SK-MEL-5 (cell line): ENCODE measurements around the gene DIMT1. TPM values are rescaled to one million over a fixed set of nuclear protein-coding genes. Genes with fewer than 3 reads are reported as not detected.

Experiments used
- DNase-seq: peaks from one replicate; pipeline ENCODE4 v3.0.0-alpha.2; 2016; ENCODE audit warnings: low read depth, low spot score
- in situ Hi-C: cut with HindIII; loops from 2 replicates; pipeline ENCODE4 v1.10.0; 2016; ENCODE audit warnings: low sequenced_read_pairs, high pct_unique_total_duplicates, low pct_unique_long_range_greater_than_20kb
- total RNA-seq: library from RNA; depleted of rRNA; stranded (reverse); fragments of >200 nt; shearing (Covaris generic); gene quantifications from 2 replicates; pipeline ENCODE4 v1.2.3, GENCODE V29; 2014

Gene DIMT1
- total RNA-seq, 1 experiment from 2014 or later, result 60.3 TPM

DNA sequence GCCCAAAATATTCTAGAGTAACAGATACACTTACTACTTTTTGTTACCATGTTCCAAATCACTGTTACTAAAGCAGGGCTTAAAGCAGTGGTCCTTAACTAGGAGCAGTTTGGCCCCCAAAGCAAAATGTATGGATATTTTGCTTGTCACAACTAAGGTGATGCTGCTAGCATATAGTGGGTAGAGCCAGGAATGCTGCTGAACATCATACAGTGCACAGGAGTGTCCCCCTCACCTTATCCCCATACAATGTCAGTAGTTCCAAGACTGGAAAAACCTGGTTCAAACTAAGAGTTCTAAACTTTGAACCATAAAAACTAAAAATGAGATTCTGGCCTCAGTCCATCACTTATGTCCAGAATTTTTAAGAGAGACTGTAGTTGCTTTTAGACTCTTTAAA is 28.1 kb downstream of the DIMT1 start:
- in situ Hi-C loops, result no loop called here
- DNase-seq, result no peak

DNA sequence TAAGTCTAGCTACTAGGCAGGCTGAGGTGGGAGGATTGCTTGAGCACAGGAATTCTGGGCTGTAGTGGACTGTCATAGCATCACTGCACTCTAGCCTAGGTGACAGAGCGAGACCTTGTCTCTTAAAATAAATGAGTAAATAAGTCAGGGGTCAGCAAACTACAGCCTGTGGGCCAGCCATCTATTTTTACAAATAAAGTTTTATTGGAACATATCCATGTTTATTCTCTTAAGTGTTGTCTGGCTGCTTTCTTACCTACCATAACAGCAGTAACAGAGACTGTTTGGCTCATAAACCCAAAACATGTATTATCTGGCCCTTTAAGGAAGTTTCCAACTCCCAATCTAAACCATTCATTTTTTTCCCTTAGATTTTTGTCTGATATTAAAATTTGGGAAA is 29.6 kb downstream of the DIMT1 start:
- in situ Hi-C loops, result no loop called here
- DNase-seq, result no peak

DNA sequence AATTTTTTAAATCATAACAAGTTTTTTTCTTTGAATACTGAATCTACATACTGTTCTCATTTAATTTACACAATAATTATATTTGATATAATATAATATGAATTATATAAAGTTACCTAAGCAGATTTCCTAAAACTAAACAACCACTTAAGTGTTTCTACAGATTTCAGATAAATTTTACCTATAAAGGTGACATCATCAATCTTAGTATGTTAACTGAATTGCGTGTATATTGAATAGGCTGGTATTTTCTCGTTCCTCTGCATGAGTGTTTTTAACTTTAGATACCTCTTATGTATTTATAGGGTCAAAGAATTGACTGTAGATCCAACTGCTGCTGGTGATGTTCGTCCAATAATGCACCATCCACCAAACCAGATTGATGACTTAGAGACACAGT is 30.3 kb downstream of the DIMT1 start:
- in situ Hi-C loops, result no loop called here
- DNase-seq, result no peak

DNA sequence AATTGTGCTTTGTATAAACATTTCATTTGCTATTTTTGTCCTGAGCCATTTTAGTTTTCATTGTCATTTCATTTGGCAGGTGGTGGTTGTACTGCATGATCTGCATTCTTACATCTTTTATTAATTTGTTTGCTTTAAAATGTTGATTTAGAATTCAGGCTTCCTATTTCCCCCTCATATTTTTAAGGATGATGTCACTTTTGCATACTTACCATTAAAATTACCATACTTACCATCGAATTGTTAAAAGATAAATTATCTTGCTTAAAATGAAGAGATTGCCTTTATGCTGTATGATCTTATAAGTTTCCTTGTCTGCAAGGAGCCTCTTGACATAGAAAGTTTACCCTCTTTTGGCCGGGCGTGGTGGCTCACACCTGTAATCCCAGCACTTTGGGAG is 31.1 kb downstream of the DIMT1 start:
- no peak for DNase-seq
- in situ Hi-C loops, result no loop called here

DNA sequence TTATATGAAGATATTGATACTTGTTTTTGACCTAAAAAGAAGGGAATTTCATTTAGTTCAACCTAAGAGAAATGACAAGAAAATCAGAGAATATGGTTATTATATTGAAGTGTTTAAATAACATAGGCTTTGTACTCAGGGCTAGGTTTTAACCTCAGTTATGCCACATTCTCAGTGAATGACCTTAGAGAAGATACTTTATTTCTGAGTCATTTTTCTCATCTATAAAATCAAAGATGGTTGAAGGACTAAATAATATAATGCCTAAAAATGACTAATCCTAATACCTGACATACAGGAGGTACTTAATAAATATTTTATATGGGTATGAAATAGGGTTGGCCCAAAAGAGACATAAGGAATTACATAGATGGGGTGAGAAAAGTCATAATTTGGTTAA is 32.3 kb downstream of the DIMT1 start:
- no peak for DNase-seq
- in situ Hi-C loops, result no loop called here

DNA sequence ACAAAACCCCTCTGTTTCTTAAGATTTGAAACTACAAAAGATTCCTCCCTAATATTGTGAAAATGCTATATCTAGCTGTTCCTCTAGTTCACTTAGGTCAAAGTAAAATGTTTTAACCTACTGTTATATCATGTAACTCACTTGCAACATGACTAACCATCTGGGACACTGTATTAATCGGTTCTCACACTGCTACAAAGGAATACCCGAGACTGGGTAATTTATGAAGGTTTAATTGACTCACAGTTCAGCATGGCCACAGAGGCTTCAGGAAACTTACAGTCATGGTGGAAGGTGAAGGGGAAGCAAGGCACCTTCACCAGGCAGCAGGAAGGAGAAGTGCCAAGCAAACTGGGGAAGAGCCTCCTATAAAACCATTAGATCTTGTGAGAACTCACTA is 34.7 kb downstream of the DIMT1 start:
- DNase-seq, result no peak
- in situ Hi-C loops, result no loop called here

DNA sequence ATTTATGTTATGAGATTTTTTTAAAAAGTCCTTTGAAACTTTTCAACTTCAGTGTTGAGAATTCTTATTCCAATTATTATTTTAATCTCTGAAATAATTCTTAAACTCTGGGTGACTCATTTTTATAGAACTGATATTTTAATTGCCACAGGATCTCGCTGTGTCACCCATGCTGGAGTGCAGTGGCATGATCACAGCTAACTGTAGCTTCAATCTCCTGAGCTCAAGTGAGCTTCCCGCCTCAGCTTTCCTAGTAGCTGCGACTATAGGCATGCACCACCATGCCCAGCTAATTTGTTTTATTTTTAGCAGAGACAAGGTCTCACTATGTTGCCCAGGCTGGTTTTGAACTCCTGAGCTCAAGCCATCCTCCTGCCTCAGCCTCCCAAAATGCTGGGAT is 41.0 kb downstream of the DIMT1 start:
- in situ Hi-C loops, result no loop called here
- no peak for DNase-seq

DNA sequence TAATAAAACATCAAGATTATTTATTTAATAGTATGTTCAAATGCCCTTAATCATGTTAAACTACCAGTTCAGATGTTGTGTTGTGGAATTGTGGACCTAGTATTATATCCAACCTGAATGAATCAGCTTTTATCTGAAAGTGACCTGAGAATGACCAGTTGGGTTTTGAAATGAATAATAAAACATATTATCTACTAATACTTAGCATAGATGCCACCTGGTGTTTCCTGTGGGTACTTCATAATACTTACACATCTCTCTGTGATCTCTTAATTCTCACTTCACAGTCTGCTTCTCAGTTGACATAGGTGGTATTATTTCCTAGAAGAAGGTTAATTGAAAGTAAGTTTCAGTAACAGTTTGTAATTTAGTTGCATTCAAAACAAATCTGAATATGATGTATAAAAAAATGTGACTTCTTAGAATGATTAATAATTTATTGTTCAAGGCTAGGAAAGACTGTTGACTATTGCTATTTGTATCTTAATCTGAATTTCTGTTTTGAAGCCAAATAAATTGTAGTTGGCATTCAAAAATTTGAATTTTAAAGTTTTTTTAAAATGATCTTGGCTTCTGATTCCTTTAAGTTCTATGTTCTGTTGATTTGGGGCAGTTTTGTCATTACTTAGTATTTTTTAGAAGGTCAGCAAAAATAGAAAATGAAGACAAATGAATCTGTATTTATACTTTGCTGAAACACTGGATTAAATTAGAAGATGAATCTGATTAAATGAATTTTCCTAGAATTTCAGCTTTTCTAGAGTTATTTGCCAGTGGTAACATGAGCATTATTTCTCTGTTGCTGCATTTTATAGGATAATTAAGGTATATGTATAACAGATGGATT is 49.5 kb downstream of the DIMT1 start:
- peak; percentile 72 for DNase-seq
- in situ Hi-C loops, result no loop called here

DNA sequence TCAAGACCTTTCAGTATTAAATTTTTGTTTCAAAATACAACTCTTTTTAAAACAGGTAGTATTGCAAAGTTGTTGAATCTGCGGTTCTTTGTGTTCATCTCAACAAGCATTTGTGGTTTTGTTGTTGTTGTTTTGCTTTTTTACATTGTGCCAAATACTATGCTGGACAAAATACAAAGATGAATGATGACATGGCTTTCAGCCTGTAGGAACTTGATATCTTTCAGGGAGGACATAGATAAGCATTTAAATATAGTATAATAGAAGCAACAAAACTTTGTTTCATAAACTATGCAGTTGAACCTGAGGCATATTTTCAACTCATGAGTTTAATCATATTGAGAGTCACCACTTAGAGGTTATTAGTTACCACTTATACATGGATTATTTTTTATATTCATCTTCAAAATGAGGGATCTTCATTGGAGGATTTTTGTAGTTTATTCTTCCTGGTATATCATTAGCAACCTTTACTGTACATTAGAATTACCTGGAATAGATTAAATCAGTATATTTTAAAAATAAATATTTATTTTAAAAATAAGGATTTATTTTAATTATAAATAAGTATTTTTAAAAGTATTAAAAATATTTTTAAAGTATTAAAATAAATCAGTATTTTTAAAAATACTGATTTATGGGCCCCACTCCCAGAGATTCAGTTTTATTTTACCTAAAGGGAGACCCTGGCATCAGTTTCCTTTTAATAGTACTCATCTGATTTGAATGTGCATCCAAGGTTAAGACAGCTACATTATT is 54.8 kb downstream of the DIMT1 start:
- in situ Hi-C loops, result no loop called here
- DNase-seq, result no peak

DNA sequence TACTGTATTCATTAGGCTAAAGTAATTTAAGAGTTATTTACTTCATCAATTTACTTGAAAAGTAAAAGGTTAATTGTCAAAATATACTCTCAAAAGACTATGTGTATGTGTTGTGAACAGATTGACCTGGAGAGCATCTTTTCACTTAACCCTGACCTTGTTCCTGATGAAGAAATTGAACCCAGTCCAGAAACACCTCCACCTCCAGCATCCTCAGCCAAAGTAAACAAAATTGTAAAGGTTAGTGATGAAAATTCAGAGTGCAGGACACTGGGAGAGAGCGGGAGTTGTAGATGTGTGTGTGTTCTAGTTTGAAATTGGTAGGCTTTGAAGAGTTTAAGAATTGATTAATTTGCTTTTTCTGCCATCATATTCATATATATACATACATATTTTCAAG is 55.8 kb downstream of the DIMT1 start:
- DNase-seq, result no peak
- in situ Hi-C loops, result no loop called here

DNA sequence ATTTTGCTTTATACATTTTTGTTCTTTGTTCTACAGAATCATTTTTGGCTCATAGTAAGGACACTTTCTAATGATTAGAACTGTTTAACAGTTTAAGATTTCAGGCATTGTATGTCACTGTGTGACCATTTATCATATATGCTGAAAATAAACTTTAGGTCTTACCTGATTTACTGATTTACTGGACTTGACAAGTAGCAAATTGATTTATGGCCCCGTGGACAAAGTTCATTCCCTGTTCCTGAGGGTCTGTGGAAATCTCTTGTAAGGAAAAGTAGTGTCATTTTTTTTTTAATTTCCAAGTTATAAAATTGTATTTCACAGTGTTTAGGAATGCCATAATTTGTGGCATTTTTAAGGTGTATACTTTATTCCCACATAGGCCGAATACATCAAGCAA is 57.0 kb downstream of the DIMT1 start:
- DNase-seq, result no peak
- in situ Hi-C loops, result no loop called here

DNA sequence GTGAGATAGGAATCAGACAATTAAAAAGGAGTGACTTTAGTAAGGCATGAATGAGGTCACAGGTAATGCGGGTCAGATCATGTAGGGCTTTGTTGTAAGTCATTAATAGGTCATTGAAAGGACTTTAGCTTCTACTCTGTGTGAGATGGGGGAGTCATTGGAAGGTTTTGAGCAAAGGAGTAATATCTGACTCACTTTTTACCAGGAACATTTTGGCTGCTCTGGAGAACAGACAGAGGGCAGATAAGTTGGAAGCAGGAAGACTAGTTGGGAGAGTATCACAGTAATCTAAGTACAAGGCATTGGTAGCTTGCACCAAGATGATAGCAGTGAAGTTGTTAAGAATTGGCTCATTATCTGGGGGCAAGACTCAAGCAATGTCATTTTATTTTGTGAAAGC is 60.3 kb downstream of the DIMT1 start:
- in situ Hi-C loops, result no loop called here
- DNase-seq, result no peak

DNA sequence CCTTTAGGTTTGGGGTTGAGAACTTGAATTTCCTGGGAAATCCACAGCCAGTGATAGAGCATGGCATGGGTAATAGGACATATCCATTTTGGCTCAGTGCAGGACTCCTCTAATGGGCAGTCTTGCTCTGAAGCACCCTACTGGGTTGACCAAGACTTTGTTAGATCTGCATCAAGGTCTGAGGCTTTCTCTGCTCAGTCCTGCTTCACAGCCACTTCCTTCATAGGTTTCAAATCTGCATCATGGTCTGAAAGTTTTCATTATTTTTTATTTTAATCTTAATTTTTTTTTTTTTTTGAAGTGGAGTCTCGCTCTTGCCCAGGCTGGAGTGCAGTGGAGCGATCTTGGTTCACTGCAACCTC is 61.2 kb downstream of the DIMT1 start:
- in situ Hi-C loops, result no loop called here

DNA sequence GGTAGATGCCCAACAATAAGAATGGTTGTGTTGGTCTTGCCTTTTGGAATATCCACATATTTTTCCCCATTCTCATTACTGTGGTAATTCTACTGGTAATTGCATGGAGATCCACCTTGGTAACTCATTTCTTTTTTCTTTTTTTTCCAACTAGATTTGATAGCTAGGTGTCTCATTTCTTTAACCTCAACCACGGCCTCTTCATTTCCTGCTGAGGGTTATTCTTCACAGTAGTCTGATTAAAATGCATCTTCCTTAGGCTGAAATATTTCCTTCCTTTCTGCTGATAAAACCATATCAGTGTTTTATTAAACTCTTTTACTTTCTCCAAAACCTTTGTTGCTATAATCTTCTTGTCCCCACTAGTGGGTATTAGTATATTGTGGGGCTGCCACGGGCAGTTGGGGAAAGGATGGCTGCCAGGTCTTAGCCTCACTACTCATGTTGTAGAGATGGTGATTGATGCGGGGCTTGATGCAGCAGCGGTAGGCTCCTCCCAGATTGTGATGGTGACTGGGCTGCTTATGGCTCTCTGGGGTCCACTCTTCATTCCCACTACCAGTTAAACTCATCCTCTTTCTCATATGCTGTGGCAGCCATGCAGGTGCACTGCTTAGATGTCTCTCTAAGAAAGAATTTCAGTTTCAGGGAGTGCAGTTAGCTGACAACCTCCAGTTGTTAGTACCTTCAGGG is 61.8 kb downstream of the DIMT1 start:
- DNase-seq, result no peak
- in situ Hi-C loops, result no loop called here

More for the DNA sequence above, 61.2 kb downstream of the DIMT1 start:
- no peak for DNase-seq

DNA sequence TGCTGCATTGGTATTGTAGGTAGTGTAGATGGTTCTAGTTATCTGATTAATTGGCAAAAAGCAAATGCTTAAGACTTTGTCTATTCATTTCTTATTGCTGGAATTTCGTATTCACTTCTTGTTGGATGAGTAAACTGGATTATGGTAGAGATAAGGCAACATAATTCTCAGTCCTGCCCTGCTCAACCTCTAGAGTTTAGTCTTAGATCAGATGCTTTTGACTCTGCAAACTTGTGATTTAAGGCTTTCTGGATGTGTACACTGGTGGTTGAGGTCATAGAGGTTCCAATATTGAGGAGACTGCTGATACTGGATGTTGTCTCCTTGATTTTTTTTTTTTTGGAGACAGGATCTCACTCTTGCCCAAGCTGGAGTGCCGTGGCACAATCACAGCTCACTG is 62.7 kb downstream of the DIMT1 start:
- no peak for DNase-seq
- in situ Hi-C loops, result no loop called here

DNA sequence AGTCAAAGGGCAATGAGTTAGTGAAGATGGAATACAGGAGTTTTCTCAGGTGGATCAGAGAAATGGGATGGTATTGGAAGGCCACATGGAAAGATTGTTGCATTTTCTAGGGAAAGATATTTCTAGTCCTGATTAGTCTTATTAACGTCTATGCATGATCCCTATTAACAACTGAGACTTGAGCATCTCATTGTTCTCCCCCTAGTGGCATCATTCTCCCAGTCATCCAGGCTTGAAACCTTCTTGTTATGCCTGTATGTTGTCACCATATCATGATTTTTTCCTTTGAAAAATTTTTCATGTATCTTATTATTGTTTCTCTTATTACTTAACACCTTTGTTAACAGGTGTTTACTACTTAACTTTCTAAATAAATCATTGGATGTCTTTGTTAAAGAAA is 63.3 kb downstream of the DIMT1 start:
- in situ Hi-C loops, result no loop called here
- peak; percentile 67 for DNase-seq
